Umbilical cord (tissue), 2 donors: ENCODE data around the gene NCAM2. TPM values are rescaled to one million over a fixed set of nuclear protein-coding genes. Genes with fewer than 3 reads are reported as not detected.
A peak's percentile ranks its signal among the peaks of the same experiment; 100 is the strongest.

Experiments
- DNase-seq: peaks from one replicate; pipeline ENCODE4 v3.0.0-alpha.2; 2015; ENCODE audit warnings: low spot score
- total RNA-seq: library from RNA; depleted of rRNA; stranded (reverse); fragments of >200 nt; gene quantifications from one replicate; pipeline ENCODE4 v1.2.3, GENCODE V29; 2014; ENCODE audit warnings: low replicate concordance; ENCODE audit not compliant: insufficient read depth

The NCAM2 gene
- total RNA-seq, 1 donor from 2014 or later: 11.1 TPM

DNA sequence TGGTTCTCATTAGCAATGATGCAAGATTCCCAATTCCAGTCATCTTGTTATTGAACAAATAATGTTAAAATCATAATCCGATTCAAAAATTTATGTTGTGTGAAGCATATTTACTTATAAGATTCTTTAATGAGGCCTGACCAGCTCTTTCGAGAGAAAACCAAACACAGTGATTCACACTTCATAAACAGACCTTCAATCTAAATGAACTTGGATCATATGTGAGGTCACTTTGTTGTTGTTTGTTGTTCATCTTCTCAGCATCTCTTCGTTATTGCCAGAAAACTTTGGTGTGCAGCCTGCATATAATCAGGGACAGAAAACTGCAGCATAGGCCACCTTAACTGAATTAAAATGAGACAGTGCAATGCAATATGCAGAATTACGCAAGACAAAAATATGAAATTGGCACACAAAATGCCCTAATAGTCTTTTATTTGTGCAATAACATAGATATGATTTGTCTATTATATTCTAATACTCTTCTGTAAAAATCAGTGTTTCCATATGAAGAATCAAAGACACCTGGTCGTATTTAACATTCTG, 30.1 kb downstream of the NCAM2 start:
- no peak for DNase-seq

DNA sequence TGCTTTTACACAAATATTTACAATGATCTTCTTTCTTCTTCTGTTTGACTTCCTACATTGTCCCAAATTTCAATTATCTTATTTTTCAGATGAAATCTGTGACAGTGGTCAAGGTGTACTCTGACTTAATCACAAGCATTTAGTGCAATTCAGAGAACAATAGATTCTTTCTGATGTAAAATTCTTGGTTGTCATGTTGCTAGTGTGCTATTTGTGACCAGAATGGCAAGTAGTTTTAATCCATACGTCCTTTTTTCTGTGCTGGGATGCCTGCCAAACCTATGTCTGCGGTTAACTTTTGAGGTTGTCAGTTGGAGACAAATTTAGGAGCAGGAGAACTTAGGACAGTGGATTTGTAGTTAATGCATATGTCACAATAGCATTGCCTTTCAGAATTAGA, 31.0 kb downstream of the NCAM2 start:
- DNase-seq: no peak

DNA sequence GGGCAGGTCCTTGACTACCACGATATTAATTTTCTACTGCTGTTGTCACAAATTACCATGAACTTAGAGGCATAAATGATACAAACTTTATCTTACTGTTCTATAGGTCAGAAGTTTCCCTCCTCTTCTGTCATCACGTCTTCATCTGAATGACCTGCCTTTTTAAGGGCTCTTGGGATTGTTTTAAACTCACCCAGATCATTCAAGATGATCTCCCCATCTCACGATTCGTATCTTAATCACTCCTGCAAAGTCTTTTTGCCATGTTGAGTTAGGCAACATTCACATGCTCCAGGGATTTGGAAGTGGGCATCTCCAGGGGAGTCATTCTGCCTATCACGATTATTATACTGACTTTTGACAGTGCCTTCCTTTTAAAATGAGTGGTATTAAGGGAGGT, 32.1 kb downstream of the NCAM2 start:
- no peak for DNase-seq

DNA sequence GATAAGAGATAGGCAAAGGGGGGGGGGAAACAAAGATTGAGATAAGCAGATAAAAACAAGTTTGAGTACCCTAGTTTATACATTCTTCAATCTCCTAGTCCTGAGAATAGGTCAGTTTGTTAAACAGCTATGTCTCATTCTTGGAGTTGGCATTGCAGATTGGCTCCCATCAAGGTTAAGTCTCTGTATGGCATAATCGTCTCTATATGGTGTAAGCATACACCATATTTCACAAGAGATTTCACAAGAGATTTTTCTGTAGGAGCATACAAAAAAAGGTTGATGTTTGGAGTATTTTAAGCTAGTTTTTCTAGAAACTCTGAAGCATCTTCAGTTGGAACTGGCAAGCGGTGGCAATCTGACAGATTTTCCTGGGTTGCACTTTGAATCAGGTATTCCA, 35.8 kb downstream of the NCAM2 start:
- no peak for DNase-seq

DNA sequence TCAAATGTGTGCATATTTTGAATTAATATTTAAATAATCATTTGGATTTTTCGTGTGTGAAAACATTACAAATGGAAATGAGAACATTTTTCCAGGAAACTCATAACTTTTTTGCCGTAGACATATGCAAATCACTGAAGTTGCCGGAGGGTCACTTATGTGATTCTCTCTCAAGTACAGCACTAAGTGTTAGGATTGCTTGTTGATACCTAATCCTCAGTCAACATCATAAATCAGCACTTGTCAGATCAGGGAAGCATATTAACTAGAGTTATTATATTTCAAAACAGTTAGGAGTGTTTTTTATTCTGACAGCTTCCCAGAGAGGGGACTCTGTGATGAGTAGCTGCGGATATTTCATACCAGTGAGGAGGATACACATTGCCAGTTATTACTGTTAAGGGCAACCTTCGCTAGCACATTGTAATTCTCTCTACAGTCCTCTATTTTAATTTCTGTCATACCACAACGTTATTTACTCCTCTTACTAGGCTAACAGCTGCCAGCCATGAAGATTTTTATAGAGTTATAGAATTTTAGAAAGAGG, 41.5 kb downstream of the NCAM2 start:
- no peak for DNase-seq

DNA sequence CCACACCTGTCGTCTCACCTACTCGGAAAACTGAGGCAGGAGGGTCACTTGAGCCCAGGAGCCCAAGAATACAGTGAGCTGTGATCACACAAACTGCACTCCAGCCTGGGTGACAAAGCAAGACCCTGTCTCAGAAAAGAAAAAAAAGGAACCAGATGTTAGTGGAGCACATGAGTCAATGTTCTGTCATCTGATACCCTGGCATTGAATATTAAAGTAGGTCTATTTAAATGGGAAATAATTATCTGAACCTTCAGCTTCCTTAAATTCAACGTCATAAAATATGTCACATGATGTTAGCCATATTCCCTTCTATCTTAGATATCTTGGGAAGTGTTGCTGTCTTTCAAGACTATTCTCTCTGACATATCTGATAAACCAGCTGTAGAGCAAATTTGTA, 47.3 kb downstream of the NCAM2 start:
- no peak for DNase-seq

DNA sequence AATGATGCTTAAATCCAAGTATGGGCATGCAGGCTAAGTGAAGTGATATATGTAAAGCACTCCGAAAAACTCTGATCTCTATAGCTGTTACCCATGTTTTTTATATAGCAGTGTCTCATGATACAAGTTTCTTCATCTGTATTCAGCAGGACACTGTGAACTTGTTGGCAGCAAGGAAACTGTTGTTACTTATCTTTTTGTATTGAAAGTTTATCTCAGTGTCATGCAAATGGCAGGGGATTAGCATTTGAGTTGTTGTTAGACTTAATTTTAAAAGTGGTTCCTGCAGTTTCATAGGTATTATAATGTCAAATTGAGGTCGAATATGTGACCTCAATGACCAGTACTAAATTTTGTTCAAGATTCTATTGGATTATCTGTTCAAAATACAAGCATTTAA, 47.9 kb downstream of the NCAM2 start:
- DNase-seq: no peak

DNA sequence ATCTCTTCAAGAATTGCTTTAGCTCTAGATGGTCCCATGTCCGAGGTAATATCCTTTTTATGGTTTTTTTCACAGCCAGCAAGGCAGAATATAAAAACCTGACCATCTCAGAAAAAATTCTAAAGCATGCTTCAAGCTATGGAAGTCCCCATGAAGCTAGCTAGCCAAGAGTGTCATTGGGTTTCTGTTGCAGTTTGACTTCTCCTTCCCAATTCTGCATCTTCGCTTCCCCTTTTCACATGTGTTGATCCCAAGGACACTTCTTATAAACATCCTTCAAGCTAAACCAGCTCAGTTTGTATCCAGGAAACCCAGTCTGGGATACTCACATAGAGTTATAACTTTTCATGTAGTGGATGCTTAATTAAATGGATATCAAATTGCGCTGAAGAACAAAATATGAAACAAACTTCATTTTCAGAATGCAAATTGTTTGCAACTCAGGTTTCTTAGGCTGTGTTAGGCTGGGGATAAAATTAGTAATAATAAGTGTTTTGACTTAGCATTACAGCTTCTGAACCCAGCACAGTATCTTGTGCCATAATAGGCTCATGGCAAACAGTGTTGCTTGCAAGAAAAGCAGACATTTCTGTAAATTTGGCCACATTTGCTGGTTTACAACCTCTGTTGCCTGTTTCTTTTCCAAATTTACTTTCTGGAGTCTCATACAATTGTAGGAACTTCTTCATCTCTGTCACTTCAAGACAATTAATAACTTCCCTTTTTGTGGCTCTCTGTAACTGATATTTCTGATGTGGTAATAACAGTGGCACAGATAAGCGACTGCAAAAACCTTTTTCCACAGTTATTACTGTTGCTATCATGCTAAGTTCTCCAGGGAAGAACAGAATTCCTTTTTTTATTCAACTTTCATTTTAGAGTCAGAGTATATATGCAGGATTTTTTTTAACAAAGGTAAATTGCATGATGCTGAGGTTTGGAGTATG, 53.2 kb downstream of the NCAM2 start:
- DNase-seq: no peak

DNA sequence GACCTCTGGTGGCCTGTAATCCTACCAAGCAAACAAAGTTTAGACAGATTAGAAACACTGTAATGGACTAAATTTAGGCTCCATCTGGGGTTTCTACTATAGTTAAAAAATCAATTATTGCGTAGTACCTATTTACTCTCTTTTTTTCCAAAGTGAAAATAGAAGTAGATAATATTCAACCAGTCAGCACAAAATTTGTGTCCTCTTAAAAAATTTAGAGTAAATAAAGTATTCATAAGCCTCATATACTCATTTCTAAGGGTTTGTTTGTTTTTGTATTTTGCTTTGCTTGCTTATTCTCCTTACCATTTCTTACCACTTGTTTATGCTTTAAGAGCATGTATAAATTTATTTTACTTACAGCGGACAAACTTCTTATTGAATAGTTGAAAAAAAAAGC, 54.5 kb downstream of the NCAM2 start:
- DNase-seq: no peak

DNA sequence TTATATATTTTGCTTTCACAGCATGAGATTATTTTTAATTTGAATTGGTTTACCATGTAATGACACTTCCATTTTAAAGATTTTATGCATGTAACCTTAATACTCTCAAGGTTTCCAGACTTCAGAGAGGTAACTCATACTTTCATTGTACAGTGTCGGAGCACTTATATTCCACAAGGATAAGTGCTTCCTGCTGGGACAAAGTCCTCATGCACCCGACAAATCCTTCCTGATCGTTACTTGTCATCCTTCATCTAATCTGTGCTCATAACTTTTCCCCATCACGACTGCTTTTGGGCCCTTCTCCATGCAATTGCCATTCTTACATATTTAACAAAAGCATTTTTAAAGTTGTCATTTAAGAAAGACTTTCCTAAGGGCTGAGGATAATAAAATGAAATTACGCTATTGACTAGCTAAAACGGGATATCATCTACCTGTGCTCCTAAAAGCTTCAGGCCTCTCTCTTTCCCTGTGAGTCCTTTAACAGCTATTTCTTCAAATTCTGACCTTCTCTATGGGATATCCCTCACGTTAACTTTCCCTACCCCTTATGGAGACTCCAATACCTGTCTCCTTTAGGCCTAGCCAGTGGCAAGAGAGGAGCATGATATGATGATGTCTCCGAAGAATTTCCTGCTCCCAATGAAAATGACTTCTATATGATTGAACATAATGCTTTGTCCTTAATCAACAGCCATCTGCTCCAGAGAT, 59.3 kb downstream of the NCAM2 start:
- no peak for DNase-seq

DNA sequence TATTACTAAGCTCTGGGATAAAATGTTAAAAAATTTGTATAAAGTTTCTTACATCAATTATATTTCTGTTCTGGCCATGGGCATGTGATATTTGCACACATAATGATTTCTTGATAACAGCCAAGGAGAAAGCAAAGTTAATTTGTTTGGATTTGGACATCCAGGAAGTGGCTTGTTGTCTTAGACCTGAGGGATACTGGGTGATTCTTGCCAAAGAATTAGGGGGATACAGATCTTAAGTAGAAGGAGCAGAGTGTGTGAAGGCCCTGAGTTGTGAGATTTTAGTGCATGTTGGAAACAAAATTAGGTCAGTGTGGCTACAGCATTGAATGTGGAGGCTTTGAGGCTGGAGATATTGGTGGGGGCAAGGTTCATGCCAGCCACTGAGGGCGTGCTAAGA, 65.6 kb downstream of the NCAM2 start:
- DNase-seq: no peak

DNA sequence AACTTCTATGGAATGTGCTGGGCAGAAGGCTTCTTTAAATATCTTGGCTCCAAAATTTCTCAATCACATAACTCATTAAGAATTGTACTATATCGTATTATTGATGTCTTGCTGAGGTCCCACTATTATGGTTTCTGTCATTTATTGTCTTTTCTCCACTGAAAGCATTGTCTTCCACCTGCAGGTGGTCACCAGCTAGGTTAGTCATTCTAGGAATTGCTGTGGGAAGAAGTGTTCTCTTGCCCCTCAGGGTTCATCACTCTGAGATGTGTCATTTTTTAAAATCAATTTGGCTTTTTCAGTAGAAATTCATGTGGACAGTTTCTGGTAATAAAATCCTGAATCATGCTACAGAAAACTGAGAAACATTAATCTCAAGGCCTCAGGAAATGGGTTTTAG, 66.1 kb downstream of the NCAM2 start:
- DNase-seq: no peak

DNA sequence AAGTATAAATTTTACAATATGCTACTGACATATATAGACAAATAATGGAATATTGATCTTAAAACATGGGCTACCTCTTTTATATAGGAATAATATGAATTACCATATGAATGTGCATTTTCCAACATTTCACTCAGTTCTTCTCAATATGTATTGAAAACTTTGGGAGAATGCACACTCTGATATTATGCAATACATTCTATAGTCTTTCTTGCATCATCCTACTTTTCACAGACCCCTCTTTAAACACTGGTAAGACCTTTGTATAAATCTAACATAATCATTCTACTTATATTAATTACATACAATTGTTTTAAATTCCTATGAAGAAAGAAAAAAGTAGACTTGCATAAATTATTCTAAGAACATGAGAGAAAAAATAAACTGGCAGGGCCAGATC, 69.2 kb downstream of the NCAM2 start:
- DNase-seq: no peak

DNA sequence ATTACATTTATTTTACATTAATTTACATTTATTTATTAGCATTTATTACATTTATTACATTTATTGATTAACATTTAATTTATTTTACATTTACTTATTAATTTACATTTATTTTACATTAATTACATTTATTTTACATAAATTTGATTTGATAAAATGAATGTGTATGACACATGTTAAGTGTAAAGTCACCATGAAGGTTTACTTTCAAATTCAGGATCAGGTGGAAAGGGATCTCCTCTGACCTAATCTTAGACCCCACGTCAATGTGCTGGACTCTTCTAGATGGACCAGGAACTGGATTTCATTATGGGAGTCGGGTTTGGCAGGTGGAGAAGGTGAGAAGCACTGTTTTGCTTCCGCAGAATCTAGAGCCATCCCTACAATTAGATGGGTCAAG, 76.1 kb downstream of the NCAM2 start:
- DNase-seq: no peak

DNA sequence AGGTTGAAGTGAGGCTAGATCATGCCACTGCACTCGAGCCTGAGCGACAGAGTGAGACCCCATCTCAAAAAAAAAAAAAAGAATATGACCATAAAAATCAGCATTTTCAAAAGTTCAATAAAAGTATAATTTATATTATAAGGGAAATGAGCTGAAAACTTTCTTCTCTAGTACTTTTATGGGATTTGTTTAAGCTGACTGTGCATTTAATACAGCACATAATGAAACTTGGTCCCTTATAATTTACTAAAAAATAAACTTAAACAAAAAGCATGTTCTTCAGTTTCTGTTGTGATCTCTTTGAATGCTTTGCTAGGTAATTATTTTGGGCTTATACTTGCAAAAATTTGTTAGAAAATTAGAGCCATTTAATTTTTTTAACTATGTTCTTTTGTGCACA, 77.8 kb downstream of the NCAM2 start:
- DNase-seq: no peak

DNA sequence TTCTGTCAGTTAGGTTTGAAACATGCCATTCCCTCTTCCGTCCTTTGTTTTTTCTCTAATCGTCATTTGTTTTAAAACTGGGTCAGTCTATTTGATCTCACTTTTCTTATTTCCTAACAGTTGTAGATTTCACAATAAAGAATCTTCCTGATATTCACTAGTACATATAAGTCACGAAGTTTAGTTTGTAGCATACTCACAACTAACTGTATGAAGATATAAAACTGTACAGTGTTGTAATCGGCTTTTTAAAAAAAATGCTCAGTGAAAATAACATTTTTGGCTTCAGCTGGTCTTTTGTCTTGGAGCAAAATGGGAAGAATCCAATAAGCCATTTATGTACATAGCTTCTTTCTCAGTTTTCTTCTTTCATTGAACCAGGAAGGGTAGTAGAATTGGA, 78.3 kb downstream of the NCAM2 start:
- no peak for DNase-seq

DNA sequence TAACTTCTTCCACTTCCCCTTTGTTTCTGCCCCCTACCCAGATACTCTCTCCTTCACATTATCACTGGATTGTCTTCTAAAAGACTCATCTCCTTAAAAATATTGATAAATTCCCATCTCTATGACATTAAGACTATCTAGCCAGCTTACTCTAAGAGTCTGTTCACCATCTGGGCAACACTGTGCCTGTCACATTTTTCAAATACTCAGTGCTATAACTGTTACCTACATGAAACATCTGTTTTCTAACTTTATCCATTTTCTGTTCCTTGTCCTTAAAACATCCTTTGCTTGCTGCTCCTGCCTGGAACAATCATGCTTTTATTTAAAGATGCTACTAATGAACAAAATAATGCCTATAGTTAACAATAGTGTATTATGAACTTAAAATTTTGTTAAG, 81.4 kb downstream of the NCAM2 start:
- no peak for DNase-seq

DNA sequence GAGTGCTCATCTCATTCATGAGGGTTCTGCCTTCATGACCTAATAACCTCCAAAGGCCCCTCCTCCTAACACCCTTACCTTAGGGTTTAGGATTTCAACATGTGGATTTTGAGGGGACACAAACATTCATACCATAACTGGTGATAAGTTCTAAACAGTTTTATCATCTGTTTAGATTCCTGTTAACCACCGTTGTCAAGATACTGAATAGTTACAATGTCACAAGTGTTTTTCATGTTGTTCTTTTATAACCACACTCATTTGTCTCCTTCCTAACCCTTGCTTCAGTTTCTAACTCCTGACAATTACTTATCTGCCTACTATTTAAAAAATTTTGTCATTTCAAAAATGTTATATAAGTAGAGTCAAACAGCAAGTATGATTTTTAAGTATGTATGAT, 86.0 kb downstream of the NCAM2 start:
- DNase-seq: no peak

DNA sequence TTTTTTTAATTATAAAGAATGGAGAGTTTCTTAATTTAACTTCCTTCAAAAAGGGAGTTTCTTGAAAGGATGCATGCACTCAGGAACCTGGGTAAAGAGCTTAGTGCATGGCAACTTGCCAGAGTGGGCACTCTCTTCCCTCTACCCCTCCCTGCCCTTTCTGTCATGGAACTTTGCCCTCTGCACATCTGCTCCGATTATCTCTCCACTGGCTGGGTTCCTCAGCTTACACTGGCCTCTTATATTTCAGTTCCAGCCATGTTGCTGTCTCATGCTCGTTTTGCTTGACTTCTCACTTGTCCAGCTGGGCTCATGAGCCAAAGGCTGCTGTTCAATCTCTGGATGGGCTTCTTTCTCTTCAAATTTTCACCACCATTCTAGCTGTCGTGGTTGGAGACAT, 87.0 kb downstream of the NCAM2 start:
- no peak for DNase-seq

DNA sequence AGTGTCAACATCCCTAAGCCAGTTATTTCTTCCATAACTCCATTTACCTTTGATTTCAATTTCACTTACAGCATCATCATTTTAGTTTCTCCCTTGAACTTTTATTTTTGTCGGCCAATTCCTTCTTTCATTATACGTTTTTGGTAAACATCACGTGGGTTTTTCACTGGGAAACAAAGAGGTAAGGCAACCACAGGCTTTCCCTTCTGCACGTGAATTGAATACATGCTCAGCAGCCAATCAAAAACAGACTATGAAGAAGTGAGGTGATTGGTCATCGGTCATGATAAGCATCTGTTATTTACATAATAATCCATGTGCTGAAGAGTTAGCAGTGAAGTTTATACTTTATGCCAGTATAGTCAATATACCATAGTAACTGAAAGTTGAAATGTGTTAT, 98.7 kb downstream of the NCAM2 start:
- no peak for DNase-seq

DNA sequence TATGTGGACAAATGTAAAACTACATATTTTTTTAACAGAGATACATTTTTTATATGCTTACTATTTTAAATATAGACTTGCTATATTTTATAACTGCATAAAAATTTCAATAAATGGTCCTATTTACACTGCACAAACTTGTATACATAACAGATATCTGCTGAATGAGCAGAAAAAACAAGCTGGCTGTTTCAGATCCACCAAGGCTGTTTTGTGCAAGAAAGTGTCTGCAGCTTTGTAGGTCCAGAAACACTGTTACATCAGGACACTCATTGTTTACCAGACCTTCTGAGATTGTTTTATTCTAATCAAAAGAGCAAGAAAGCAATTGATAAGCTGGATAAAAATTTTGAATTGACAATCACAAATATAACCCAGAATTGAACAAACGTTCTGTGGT, 99.3 kb downstream of the NCAM2 start:
- no peak for DNase-seq

DNA sequence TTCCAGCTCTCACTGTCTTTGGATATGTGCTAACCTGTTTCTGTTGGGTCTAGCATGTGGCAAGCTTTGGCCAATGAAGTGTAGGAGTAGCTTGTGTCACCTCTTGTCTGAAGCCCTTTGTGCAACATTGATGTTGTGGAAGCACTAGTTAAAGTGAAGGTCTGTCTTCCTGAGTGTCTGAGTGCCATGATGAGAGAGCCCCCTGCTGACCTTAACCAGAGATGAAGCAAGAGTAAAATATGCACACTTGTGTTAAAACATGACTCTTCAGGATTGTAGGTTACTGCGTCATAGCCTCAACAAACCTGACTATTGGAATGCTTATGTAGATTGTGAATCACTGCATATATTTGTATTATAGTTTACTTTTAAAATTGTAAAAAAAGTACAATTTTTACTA, 103.7 kb downstream of the NCAM2 start:
- peak; percentile 65 for DNase-seq

DNA sequence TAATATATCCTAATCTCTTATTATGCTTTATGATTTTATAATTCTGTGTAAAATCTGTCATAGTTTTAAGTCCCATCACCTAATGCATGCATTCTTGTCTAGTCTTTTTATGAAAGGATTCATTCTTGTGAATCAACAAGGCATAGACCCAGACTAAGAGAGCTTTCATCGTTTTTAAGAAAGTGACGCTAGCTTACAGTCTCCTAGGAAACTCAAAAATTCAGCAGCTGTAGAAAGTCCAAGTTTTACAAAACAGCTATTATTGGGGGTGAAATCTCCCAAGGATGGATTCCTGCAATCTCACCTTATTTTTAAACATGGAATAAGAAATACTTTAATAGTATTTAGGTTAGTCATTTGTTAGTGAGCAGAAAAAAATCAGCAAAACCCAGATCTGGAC, 104.7 kb downstream of the NCAM2 start:
- DNase-seq: no peak
